GM19395 (cell line): ENCODE data around the gene CDK4.
A peak's percentile ranks its signal among the peaks of the same experiment; 100 is the strongest.

Experiments
- ATAC-seq: cut with Tn5 transposase; IDR thresholded peaks from one replicate; pipeline ENCODE4 v1.9.1; 2021; ENCODE audit warnings: mild to moderate bottlenecking, moderate library complexity; ENCODE audit not compliant: unreplicated experiment

The CDK4 gene

DNA sequence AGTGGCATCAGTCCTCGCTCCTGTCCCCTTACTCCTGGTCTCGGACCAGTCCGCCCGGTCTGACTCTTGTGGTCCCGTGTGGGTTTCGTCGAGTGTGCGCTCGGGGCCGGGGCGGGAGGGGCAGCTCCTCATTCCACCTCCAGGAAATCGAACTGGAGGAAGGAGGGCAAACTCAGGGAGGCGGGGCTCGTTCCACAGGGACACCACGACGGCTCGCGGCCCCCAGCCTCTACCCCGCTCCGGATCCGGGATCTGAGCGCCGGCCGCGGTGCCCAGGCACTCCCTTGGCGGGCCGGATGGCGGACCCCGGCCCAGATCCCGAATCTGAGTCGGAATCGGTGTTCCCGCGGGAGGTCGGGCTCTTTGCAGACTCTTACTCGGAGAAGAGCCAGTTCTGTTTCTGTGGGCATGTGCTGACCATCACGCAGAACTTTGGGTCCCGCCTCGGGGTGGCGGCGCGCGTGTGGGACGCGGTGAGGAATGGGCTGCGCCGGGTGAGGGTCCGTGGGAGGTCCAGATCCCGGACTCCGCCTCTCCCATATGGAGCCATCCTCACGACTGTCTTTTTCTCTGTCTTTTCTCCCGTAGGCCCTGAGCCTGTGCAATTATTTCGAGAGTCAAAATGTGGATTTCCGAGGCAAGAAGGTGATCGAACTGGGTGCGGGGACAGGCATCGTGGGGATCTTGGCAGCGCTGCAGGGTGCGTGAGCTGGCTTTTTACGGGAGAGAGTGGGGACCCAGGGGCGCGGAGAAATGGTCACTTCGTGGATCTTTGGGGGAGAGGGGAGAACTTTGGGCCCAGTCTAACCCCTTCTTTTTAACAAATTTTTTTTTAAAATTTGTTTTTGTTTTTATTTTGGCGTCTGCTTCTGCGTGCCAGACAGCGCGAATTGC is 20.6 kb upstream of the CDK4 start, which contains the start of gene EEF1AKMT3:
EEF1AKMT3 (plus strand) TSS at position 186 of the 894 bp plus-strand sequence; CDS start at position 297, 111 bp downstream.
- ATAC-seq, result peak; percentile 42

DNA sequence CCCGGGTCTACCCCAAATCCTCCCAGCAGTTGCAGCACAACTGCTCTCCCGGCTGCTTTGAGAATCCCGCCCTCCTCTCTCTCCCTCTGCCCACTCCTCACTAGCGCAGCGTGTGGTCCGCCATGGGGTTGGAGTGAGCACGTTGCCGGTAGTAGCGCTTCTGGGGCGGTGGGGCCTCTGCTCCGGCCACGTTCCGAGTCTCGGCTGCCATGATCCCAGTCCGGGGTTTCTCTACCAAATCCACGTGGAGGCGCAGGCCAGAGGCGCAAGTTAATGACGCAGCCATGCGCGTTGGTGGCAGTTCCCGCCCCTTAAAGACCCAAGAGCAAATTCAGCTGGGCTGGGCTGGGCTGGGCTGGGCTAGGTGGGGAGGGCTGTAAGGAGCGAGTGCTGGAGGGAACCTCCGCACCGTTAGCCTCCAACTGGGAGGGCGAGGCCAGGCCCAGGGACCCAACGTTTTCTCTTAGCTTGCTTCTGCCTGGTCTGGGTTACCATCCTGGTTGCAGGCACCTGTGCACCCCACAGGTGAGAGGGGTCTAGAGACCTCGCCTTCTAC is 19.8 kb upstream of the CDK4 start, which contains the start of gene METTL1:
METTL1 (minus strand) TSS at position 233 of the 556 bp plus-strand sequence; CDS start at position 211, 22 bp downstream.
- peak; percentile 88 for ATAC-seq

DNA sequence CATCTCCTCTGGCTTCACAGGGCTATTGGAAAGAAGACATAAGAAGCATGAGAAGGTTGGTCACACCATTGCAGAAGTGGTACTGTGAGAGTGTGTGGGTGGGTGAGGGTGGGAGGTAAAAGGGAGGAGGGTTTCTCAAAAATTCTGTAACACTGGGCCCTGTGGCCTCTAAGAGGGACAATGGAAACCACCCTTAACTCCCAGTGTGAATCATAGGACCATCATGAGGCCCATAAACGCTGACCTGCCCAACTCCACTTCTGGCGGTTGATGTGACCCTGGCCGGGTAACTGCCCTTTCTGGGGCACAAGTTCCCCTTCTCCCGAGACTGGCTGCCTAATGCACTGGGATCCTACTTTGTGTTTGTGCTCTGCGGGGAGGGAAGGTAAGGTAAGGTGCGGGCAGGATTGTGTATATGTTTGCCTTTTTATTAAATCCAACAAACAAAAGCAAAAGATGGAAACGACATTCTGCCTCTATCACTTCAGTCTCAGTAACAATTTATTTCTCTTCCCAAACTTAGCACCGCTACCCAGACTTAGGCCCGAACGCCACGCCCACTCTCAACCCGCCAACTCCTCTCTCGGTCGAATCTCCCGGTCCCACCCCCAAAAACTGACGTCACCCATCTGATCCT is 19.2 kb upstream of the CDK4 start:
- ATAC-seq, result peak; percentile 89

DNA sequence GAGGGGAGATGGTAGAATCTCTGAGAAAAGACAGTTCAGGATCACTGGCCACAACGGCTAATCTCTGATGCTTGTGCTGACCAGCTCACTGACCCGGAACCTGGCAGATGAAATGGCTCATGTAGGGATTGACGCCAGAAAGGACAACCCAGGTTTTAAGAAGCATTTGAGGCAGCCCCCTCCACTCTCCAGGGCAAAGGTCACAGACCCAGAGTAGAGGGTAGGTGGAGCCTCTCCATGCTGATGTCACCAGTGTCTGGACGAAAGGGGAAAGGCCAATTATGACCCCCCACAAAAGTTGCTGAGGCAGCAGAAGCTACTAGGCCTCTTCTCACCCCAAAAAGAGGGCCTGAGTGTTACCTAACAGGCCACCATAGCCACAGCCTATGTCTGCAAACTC is 18.6 kb upstream of the CDK4 start:
- no peak for ATAC-seq

DNA sequence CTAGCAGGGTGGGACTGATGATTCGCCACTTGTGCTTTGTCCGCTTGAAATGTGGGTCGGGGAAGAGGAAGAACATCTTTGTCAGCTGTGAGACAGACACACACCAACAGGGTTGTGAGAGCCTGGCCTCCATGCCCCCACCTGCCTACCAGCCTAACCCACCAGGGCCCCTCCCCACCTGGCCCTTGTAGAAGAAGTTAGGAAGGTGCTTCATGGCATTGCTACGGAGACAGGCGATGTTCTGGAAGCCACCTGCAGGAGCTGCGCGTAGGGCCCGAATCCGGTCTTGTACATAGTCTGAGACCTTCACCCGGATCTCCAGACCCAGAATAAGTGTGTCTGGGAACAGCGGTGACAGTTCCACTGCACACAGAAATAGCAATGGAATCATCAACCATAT is 17.5 kb upstream of the CDK4 start:
- no peak for ATAC-seq

DNA sequence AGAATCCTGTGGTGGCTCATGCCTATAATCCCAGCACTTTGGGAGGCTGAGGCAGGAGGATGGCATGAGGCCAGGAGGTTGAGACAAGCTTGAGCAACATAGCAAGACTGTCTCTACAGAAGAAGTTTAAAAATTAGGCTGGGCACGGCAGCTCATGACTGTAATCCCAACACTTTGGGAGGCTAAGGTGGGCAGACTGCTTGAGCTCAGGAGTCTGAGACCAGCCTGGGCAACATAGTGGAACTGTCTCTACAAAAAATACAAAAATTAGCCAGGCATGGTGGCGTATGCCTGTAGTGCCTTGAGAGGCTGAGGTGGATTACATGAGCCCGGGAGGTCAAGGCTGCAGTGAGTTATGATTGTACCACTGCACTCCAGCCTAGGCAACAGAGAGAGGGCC is 15.8 kb upstream of the CDK4 start:
- no peak for ATAC-seq

DNA sequence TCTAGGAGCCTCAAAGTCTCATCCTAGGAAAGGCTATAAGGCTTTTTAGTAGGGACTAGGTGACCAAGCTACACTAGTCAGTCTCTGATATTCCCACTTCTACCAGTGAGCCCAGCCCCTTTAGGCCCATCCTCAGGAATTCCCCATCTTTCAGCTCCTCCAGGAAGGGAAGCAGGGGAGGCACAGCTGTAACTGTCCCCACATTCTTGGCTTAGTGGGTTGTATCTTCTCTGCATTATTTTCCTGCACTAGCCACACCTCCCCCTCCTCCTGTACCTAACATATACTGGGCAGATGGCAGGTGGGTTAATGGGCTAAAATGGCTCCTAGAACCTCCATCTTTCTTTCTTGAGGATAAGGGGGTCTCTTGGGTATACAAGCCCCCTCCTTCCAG is 15.2 kb upstream of the CDK4 start:
- ATAC-seq, result no peak

DNA sequence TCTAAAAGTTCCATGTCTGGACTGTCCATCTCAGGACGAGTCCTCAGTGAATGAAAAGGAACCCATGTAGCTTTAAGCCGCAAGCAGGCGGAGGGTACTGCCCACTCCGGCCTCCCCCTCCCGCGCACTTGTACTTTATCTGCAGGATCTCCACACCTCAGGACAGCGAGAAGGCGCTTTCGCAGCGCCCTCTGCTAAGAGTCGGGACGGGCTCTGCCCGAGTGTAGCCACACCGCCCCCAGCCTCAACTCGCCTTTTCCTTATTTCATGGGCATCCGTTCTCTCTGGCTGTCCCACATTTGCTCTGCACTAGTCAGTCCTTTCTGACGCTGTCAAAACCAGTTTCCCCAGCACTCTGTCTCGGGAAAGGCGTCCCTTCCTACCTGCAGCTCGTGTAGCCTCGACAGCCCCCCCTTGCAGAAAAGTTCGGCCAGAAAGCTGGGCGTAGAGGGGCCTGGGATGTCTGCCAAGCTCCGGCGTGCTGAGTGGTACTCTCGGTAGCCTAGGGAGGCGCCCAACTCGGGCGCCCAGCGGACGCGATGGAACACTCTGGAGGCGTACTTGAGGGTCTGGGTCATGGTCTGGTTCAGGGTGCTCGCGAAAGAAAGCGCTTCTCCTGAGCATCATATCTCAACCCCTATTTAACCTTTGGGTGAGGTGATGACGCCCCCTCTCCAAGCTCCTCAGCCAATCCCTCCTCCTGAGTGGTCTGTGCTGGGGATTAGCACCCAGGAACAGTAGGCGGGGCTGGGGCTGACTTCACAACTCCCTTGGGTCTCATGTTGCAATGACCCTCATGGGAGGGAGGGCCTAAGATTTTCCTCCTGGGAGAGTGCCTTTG is 14.6 kb upstream of the CDK4 start, which contains the start of gene CYP27B1:
CYP27B1 (minus strand) TSS at position 615 of the 841 bp plus-strand sequence; CDS start at position 578, 37 bp downstream.
- ATAC-seq, result no peak

DNA sequence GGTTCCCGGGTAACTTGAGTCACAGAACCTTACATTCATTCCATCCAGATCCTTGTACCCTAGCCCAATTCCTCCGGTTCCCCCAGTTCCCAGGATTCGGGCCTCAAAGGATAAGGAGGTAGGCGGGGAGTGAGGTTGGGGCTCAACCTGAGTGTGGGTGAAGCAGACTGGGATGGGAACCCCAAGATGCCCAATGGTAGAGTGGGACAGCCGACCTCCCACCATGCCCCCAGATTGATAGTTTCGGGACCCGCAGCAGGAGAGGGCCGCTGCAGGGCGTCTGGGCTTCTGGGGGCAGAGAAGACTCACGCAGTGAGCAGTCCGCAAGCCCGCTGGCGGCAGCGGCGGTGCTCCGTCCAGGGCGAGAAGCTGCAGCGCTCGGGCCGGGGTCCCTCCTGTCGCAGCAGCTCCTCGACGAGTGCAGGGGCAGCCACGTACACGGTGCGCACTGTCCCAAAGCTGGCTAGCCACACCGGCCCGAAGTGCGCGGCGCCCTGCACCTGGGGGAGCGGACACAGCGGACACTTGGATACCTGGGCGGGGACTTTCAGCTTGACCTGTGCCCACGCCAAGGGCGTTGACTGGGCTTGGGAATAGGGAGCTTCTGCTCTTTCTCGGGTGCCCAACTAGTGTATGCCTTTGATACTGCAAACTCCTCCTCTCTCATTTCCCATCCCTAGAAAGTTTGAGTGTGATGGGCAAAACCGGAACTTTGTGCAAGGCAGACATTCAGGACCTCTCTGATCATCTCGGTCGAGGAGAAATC is 13.8 kb upstream of the CDK4 start:
- ATAC-seq, result no peak

DNA sequence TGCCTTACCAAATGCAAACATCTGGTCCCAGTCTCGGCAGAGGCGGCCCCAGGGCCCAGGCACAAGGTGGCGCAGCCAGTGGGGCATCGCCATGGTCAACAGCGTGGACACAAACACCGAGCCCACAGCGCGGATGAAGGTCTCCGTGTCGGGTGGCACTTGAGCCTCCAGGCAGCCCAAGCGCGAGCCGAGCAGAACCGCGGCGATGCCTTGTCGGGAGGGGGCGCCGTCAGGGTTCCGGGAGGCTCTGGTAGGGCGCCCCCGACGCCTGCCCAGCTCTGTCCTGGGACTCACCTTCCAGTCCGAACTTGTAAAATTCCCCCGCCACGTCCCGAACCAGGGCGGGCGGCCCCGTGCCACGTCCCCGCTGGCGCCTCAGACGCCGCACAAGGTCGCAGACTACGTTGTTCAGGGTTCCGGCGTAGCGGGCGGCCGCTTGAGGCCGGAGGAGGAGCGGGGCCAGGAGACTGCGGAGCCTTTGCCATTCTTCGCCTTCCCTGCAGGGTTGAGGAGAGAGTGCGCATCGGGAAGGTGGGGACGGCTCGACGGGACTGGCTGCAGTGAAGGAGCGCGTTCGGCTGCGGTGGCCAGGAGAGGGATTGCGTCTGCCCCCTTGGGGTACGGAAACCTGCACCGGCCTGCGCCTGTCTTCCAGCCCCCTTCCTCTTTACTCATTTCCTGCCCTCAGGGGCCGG is 13.0 kb upstream of the CDK4 start:
- peak; percentile 63 for ATAC-seq

DNA sequence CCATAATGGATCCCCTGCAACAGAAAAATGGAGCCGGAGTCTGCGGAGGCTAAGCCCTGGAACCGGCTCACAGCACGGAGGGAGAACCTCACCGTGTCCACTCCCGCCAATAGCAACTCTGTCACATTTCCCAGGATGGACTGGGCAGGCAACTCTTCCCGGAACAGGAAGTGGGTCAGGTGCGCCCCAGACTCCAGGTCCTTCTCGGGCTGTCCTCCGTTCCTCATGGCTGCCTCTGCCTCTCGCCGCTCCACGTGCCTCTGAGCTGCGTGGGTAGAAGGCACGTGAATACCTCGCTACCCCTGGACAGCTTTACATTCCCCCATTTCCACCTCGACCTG is 12.5 kb upstream of the CDK4 start:
- ATAC-seq, result peak; percentile 6

DNA sequence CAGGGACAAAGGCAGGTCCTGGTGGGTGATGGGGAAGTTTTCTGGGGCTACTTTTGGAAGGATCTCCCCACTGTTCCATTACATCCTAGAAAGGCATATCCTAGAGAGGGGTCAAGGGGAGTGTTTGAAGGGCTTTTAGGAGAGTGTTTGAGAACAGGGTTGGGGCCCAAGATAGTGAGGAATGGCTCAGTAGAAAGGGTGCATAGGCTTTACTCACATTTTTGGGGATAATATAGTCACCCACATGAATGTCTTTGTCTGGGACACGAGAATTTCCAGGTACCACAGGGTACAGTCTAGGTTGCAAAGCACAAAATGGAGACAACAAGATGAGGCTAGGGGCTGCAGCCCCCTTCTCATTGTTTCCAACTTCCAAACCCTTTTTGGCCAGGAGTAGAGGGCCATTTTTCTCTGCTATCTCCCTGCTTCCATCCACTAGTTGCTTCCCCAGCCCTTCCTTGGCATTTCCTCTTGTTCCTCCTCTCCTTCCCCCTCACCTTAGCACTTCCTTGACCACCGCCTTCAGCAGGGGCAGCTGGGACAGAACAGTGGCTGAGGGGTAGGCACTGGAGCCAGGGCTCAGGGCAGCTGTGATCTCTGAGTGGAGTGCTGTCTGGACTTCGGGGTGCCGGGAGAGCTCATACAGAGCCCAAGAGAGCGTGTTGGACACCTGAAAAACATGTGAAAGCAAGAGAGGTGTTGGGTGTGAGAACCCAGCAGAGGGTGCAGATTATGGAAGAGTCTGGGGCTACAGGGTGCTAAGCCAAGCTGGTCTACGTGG is 12.0 kb upstream of the CDK4 start:
- ATAC-seq, result no peak

DNA sequence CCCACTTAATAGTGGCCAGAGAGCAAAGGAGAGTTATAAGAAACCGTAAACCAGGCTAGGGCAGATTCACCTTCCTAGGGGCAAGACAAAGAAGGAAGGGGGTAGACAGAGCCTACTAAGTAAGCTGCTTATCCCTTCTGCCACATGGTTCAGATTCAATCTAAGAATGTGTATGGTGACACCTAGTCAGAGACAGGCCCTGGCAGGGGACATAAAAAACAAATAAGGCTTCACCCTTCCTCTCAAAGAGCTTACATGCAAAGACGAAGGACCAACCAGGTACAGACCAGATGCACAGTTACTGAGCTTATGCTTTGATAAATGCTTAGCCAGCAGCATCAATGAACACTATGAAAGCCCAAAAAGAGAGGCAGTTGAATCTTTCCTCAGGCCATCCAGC is 10.4 kb upstream of the CDK4 start:
- no peak for ATAC-seq

DNA sequence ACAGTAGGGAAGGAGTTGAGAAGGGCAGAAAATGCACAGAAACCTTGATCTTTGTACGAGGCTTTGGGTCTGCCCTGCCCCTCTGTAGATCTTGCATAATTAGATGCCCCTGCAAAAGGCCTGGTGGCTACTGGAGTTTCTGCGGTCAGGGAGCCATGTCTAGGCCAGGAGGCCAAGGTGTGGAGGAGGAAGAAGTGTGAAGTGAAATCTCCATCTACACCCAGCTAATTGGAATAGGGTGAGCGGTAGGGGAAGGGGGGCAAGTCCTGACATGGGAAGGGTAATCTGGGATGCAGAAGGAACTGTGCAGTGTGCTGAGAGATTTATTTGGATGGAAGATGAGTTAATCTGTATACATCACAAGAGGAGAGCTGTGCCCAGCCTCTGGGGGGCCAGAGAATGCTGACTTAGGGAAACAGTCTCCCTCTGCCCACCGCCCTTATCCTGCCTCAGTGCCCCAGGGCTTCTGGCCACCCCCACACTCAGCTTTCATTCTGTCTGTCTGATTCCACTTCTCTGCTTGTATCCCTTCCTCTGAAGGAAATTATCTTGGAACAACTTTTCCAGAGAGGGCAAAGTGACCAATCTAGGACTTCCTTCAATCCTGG is 9.4 kb upstream of the CDK4 start:
- no peak for ATAC-seq

DNA sequence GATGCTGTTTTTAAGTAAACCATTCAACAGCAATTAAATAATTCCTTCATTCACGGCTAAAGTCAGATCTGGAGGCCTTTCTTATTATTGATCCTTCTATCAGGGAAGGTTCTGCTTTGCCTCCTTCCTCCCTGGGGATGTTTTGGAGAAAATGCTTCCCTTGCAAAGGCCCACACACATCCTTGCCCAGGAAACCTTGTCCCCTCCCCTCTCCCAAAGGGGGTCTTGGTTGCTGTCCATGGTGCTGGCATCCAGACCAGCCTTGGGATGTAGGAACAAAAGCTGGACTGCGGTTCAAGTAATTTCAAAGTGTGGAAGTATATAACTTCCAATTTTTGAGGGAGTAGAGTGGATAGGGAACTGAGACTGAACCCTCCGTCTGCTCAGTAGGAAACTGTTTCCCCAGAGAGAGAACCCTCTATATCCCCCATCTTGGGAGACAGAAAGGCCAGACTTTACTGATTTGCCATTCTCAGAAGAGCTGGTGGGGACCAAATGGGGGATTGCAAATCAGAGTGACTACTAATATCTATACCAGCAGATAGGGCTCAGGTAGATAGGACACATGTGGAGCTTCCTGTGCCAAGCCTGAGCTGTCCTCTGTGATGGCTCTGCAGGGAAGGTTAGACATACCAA is 8.4 kb upstream of the CDK4 start:
- ATAC-seq, result no peak

DNA sequence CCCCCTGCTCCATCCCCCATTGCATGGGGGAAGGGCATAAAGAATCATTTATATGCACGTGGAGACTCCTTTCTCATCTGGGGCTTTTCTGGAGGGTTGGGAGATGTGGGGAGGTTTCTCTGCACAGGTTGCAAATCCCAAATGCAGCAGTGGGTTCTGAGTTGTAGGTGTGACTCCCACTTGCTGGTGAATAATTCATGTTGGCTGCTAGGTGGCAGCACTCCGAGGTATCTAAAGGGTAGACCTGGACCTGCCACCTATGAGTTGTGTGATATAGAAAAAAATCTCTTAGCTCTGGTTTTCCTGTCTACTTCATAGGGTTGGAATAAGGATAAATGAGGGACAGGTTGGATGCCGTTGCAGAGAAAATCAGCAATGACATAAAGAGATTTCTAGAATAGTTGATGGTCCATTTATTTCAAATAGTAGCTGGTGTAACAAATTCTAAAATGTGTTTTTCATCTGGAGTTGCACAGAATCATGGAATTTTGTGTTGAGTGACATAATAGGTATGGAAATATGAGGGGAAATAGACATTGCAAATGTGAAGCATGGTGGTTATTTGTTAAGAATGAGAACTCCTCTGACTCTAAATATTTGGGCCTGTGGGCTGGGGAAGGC is 7.4 kb upstream of the CDK4 start:
- ATAC-seq, result no peak

DNA sequence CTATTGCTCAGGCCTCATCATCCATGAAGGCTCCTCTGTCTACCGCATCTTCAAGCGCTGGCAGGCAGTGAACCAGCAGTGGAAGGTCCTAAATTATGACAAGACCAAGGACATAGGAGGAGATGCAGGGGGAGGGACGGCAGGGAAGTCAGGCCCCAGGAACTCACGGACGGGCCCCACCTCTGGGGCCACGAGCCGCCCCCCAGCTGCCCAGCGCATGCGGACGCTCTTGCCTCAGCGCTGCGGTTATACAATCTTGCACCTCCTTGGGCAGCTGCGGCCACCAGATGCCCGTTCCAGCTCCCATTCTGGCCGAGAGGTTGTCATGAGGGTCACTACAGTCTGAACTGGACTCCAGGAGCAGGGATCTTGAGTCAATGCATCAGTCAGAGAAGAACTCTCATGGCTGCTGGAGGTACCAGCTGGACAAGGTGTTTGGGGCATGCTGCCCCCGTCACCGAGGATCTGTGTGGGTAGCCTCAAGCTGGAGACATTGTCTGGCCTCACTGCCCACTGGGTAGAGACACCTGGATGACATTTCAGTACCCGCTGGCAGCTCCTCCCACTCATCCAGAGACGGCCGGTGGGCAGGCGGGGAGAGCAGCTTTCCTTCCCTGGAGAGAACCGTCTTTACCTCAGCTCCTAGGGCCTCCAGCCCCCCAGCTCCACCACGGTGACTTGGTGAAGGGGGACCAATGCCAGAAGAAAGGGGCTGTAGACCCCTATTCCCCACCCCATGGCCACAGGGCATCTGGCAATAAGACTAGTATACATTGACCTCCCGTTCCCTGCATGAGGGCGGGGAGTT is 6.6 kb upstream of the CDK4 start:
- ATAC-seq, result no peak
